ENCODE data around the gene NDUFB8. TPM values are rescaled to one million over a fixed set of nuclear protein-coding genes. Genes with fewer than 3 reads are reported as not detected.

NDUFB8 gene
- total and polyA plus RNA-seq, 4 donors: 72.4 to 297 (median 199) TPM

GRCh38 chr10:100502926-100503494 lies 26.7 kb downstream of the NDUFB8 start:
- Histone ChIP-seq H3K9ac (ENCODE audit: low read depth in 1 of 2, low read length in 2 of 2) (no peak overlapping the region), H3K36me3 (ENCODE audit: control insufficient read depth in 4 of 4, insufficient read depth in 3 of 4, low read depth in 1 of 4, low read length in 3 of 4) (peaks cover 3 to 34% (median 18%) of the 10 kb centered on the region in 4 donors), H3K27me3 (ENCODE audit: control insufficient read depth in 4 of 4, insufficient read depth in 4 of 4, low read length in 3 of 4) (no peaks in the 10 kb centered on the region), H3K9me3 (ENCODE audit: control insufficient read depth in 4 of 4, low read length in 3 of 4) (no peaks in the 10 kb centered on the region), H3K27ac (ENCODE audit: low read depth in 1 of 2, low read length in 2 of 2) (no peak overlapping the region), H3K4me1 (ENCODE audit: control insufficient read depth in 4 of 4, insufficient read depth in 4 of 4, low read length in 3 of 4) (no peaks in the 10 kb centered on the region), H3K4me3 (ENCODE audit: low read depth in 1 of 3, low read length in 3 of 3) (no peak overlapping the region)
- 98% methylated on average over 1 of the region's 1 CpG for WGBS
- no peak for DNase-seq (ENCODE audit: low spot score)
- TF ChIP-seq JUND (IDR thresholded peaks at IDR 0.05): no peak

GRCh38 chr10:100501423-100501822 lies 28.2 kb downstream of the NDUFB8 start:
- no peaks in the 10 kb centered on the region for H3K4me1 ChIP-seq (ENCODE audit: control insufficient read depth in 4 of 4, insufficient read depth in 4 of 4, low read length in 3 of 4)
- no peaks in the 10 kb centered on the region for H3K9me3 ChIP-seq (ENCODE audit: control insufficient read depth in 4 of 4, low read length in 3 of 4)
- no peak for TF ChIP-seq JUND (IDR thresholded peaks at IDR 0.05)
- TF ChIP-seq YY1 (IDR thresholded peaks at IDR 0.05): no peak
- no peak for TF ChIP-seq REST (IDR thresholded peaks at IDR 0.05)
- no peak for TF ChIP-seq EGR1 (IDR thresholded peaks at IDR 0.05; ENCODE audit: low read depth in 2 of 2)
- no peak for TF ChIP-seq CTCF (IDR thresholded peaks at IDR 0.05; ENCODE audit: low read depth, low read length, missing input control)
- TF ChIP-seq GABPA (IDR thresholded peaks at IDR 0.05 in 1 of 2, conservative IDR thresholded peaks at IDR 0.05 in 1 of 2): no peak
- TF ChIP-seq FOXA2 (IDR thresholded peaks at IDR 0.05): no peak
- TF ChIP-seq RAD21 (IDR thresholded peaks at IDR 0.05): no peak
- no peak for TF ChIP-seq HNF4A (conservative IDR thresholded peaks at IDR 0.05)
- H3K36me3 ChIP-seq (ENCODE audit: control insufficient read depth in 4 of 4, insufficient read depth in 3 of 4, low read depth in 1 of 4, low read length in 3 of 4): peaks cover 3 to 43% (median 21%) of the 10 kb centered on the region in 4 donors
- H3K27me3 ChIP-seq (ENCODE audit: control insufficient read depth in 4 of 4, insufficient read depth in 4 of 4, low read length in 3 of 4): no peaks in the 10 kb centered on the region
- H3K27ac ChIP-seq (ENCODE audit: low read depth in 1 of 2, low read length in 2 of 2): no peak overlapping the region
- H3K4me3 ChIP-seq (ENCODE audit: low read depth in 1 of 3, low read length in 3 of 3): no peak overlapping the region
- DNase-seq (ENCODE audit: low spot score): no peak
- H3K9ac ChIP-seq (ENCODE audit: low read depth in 1 of 2, low read length in 2 of 2): no peak overlapping the region

- Histone ChIP-seq H3K9ac (ENCODE audit: low read depth in 1 of 2, low read length in 2 of 2) (no peak overlapping the region), H3K4me1 (ENCODE audit: control insufficient read depth in 4 of 4, insufficient read depth in 4 of 4, low read length in 3 of 4) (no peaks in the 10 kb centered on the region), H3K36me3 (ENCODE audit: control insufficient read depth in 4 of 4, insufficient read depth in 3 of 4, low read depth in 1 of 4, low read length in 3 of 4) (peaks cover 2 to 43% (median 17%) of the 10 kb centered on the region in 4 donors), H3K4me3 (ENCODE audit: low read depth in 1 of 3, low read length in 3 of 3) (no peak overlapping the region), H3K9me3 (ENCODE audit: control insufficient read depth in 4 of 4, low read length in 3 of 4) (no peaks in the 10 kb centered on the region), H3K27ac (ENCODE audit: low read depth in 1 of 2, low read length in 2 of 2) (no peak overlapping the region), H3K27me3 (ENCODE audit: control insufficient read depth in 4 of 4, insufficient read depth in 4 of 4, low read length in 3 of 4) (no peaks in the 10 kb centered on the region)
- 97% methylated on average over 4 of the region's 4 CpGs for WGBS
- no peak for DNase-seq (ENCODE audit: low spot score)
- no peak for TF ChIP-seq YY1 (IDR thresholded peaks at IDR 0.05)
- no peak for TF ChIP-seq TAF1 (conservative IDR thresholded peaks at IDR 0.05)
- TF ChIP-seq NR2F2 (IDR thresholded peaks at IDR 0.05): no peak
- no peak for TF ChIP-seq ATF3 (IDR thresholded peaks at IDR 0.05)
- TF ChIP-seq REST (IDR thresholded peaks at IDR 0.05): no peak
- TF ChIP-seq FOXA1 (IDR thresholded peaks at IDR 0.05): no peak
- TF ChIP-seq CTCF (IDR thresholded peaks at IDR 0.05; ENCODE audit: low read depth, low read length, missing input control): no peak
- TF ChIP-seq SP1 (IDR thresholded peaks at IDR 0.05): no peak
- TF ChIP-seq HNF4A (conservative IDR thresholded peaks at IDR 0.05): no peak
- TF ChIP-seq EGR1 (IDR thresholded peaks at IDR 0.05; ENCODE audit: low read depth in 2 of 2): no peak
- TF ChIP-seq RXRA (IDR thresholded peaks at IDR 0.05): no peak
- TF ChIP-seq FOXA2 (IDR thresholded peaks at IDR 0.05): no peak
Measured at GRCh38 chr10:100498059-100498458, 31.6 kb downstream of the NDUFB8 start.

Data from liver (tissue), 9 donors.